CD4-positive, alpha-beta T cell (primary cell): ENCODE measurements around the gene INSM2. TPM values are rescaled to one million over a fixed set of nuclear protein-coding genes. Genes with fewer than 3 reads are reported as not detected.

Experiments
- ATAC-seq: fragments of 200-7000 bp; cut with Tn5 transposase; one replicate; pipeline ENCODE4 v1.10.0; 2022; ENCODE audit warnings: mild to moderate bottlenecking; ENCODE audit not compliant: poor library complexity
- CTCF ChIA-PET: fragments of 350-600 bp; sonication (Branson Sonifier 250); formaldehyde crosslinking; loops from one replicate; lab custom pipeline; 2021; ENCODE audit warnings: antibody characterized with exemption, inconsistent platforms; lab: Charles Lee
- POLR2A ChIA-PET: fragments of 350-600 bp; sonication (Branson Sonifier 250); formaldehyde crosslinking; loops from one replicate; lab custom pipeline; 2021; ENCODE audit warnings: antibody characterized with exemption, inconsistent platforms; lab: Charles Lee
- DNase-seq, 14 experiments: peaks; one replicate each; pipeline ENCODE4 v3.0.0-alpha.2; 2013 to 2020; ENCODE audit warnings: mixed read lengths in 2 of 14
- H3K27ac ChIP-seq, 2 donors: one replicate each; pipeline versions ENCODE4 v1.5.1 to v1.7.0; 2013; ENCODE audit warnings: low read length in 2 of 2, low read depth in 1 of 2, mild to moderate bottlenecking in 1 of 2
- H3K27me3 ChIP-seq, 2 experiments: 1 replicate in 1 of 2; 2 replicates in 1 of 2; pipeline versions ENCODE4 v1.6.1 to v1.7.0; 2013; ENCODE audit warnings: low read length in 2 of 2, control low read depth in 1 of 2, mild to moderate bottlenecking in 1 of 2, moderate library complexity in 1 of 2; ENCODE audit not compliant: insufficient read depth in 2 of 2, control insufficient read depth in 1 of 2
- H3K36me3 ChIP-seq: one replicate; pipeline ENCODE4 v1.6.1; 2013; ENCODE audit warnings: low read length, control low read depth; ENCODE audit not compliant: insufficient read depth
- H3K4me1 ChIP-seq: one replicate; pipeline ENCODE4 v1.6.1; 2013; ENCODE audit warnings: low read length, control low read depth; ENCODE audit not compliant: insufficient read depth
- H3K4me3 ChIP-seq: one replicate; pipeline ENCODE4 v1.5.1; 2013; ENCODE audit warnings: mild to moderate bottlenecking, low read length, moderate library complexity
- H3K9me3 ChIP-seq, 2 experiments: 1 replicate in 1 of 2; 2 replicates in 1 of 2; pipeline versions ENCODE4 v1.6.1 to v1.7.0; 2013; ENCODE audit warnings: low read length in 2 of 2, mild to moderate bottlenecking in 2 of 2, control low read depth in 1 of 2, moderate library complexity in 1 of 2; ENCODE audit not compliant: control insufficient read depth in 1 of 2, insufficient read depth in 1 of 2
- H3K27ac Mint-ChIP-seq: one replicate; pipeline ENCODE4 v1.8.0; 2020; ENCODE audit warnings: mixed read lengths
- H3K27me3 Mint-ChIP-seq: one replicate; pipeline ENCODE4 v1.8.0; 2021; ENCODE audit warnings: mixed read lengths
- H3K36me3 Mint-ChIP-seq: one replicate; pipeline ENCODE4 v1.8.0; 2021; ENCODE audit warnings: low read depth, mixed read lengths
- H3K4me1 Mint-ChIP-seq: one replicate; pipeline ENCODE4 v1.8.0; 2021; ENCODE audit warnings: low read depth, mixed read lengths
- H3K4me3 Mint-ChIP-seq: one replicate; pipeline ENCODE4 v1.8.0; 2020; ENCODE audit warnings: mild to moderate bottlenecking, mixed read lengths
- H3K9me3 Mint-ChIP-seq: one replicate; pipeline ENCODE4 v1.8.0; 2020; ENCODE audit warnings: mixed read lengths
- CTCF ChIP-seq: fragments of 200-600 bp; IDR thresholded peaks from one replicate; pipeline ENCODE4 v1.8.0; 2022; ENCODE audit warnings: antibody characterized with exemption, mild to moderate bottlenecking
- intact Hi-C, 2 experiments: fragments of 100-400 bp; cut with DNase I in 1 of 2; cut with micrococcal nuclease in 1 of 2; formaldehyde crosslinking; loops; one replicate each; pipeline versions ENCODE4 v1.15.1 to v1.9.0; 2023 to 2025; cut with DNase I, micrococcal nuclease
- total RNA-seq, 174 experiments: library from RNA in 2 of 174; stranded (reverse) in 2 of 174; gene quantifications; one replicate each; pipeline ENCODE4 v1.2.3 and lab custom pipeline; 2021 to 2026

The INSM2 gene
- total RNA-seq, 2 experiments from 2014 or later = not detected

GRCh38 chr14:35578639-35579038 lies 44.7 kb downstream of the INSM2 start:
- Histone ChIP-seq H3K4me3 (no peak overlapping the region), H3K27me3 (no peaks in the 10 kb centered on the region), H3K4me1 (no peaks in the 10 kb centered on the region), H3K9me3 (no peaks in the 10 kb centered on the region), H3K27ac (no peak overlapping the region), H3K36me3 (peaks cover 4% of the 10 kb centered on the region)
- no peaks in the 10 kb centered on the region for H3K27me3 Mint-ChIP-seq
- intact Hi-C loops = no loop called here
- H3K36me3 Mint-ChIP-seq = peaks cover 54% of the 10 kb centered on the region
- no peak overlapping the region for H3K27ac Mint-ChIP-seq
- TF ChIP-seq CTCF = no peak
- CTCF ChIA-PET = no interaction called here
- POLR2A ChIA-PET = no interaction called here
- H3K9me3 Mint-ChIP-seq = no peaks in the 10 kb centered on the region
- no peak overlapping the region for H3K4me3 Mint-ChIP-seq
- no peaks in the 10 kb centered on the region for H3K4me1 Mint-ChIP-seq
- ATAC-seq = no peak
- DNase-seq = no peak

Other genes starting within 250 kb of the INSM2 start
- gene PSMA6, start 241.8 kb upstream of the INSM2 start, total RNA-seq = 10 to 100 TPM; 80.8 TPM
- 1,000 to 10,000 TPM in 1 of 2 experiments, 100 to 1,000 TPM in 1; 977 to 1,030 TPM for gene NFKBIA, start 129.4 kb upstream of the INSM2 start, total RNA-seq